Measurements from ENCODE around the gene GBX1. TPM values are rescaled to one million over a fixed set of nuclear protein-coding genes. Genes with fewer than 3 reads are reported as not detected.

The GBX1 gene
- total RNA-seq, 3 donors from 2014 or later, result not detected

DNA sequence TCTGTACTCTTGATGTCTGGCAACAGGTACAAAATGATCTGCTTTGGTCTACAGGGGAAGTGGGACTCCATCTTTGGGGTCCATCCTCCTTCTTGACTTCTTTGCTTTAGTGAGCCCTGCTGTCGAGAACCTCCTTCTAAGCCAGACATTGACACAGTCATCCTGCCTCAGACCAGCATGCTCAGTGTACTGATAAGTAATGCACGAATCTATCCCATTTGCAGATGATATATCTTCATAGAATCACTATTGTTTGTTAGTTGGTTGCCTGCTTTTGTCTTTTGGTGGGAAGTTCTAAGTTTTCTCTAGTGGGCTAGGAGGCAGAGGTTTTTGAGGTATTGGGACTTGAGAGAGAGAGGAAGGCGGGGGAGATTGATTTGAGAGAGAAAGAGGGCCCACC lies 33.9 kb upstream of the GBX1 start:
- TF ChIP-seq POLR2AphosphoS5 (IDR thresholded peaks at IDR 0.05) (no peak), POLR2A (IDR thresholded peaks at IDR 0.05) (no peak)
- TF ChIP-seq, protein P1, sequence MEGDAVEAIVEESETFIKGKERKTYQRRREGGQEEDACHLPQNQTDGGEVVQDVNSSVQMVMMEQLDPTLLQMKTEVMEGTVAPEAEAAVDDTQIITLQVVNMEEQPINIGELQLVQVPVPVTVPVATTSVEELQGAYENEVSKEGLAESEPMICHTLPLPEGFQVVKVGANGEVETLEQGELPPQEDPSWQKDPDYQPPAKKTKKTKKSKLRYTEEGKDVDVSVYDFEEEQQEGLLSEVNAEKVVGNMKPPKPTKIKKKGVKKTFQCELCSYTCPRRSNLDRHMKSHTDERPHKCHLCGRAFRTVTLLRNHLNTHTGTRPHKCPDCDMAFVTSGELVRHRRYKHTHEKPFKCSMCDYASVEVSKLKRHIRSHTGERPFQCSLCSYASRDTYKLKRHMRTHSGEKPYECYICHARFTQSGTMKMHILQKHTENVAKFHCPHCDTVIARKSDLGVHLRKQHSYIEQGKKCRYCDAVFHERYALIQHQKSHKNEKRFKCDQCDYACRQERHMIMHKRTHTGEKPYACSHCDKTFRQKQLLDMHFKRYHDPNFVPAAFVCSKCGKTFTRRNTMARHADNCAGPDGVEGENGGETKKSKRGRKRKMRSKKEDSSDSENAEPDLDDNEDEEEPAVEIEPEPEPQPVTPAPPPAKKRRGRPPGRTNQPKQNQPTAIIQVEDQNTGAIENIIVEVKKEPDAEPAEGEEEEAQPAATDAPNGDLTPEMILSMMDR (IDR thresholded peaks at IDR 0.05), result no peak
- Histone ChIP-seq H3K36me3 (no peaks in the 10 kb centered on the region), H3K9me3 (no peaks in the 10 kb centered on the region), H3K4me1 (no peaks in the 10 kb centered on the region), H3K4me3 (no peak overlapping the region), H3K27me3 (peaks cover 0 to 7% of the 10 kb centered on the region in 2 donors), H3K27ac (no peak overlapping the region)
- intact Hi-C loops (cut with DNase I; ENCODE audit: low total_unique reads), result no loop called here
- DNase-seq (ENCODE audit: low spot score in 2 of 2), result no peak

DNA sequence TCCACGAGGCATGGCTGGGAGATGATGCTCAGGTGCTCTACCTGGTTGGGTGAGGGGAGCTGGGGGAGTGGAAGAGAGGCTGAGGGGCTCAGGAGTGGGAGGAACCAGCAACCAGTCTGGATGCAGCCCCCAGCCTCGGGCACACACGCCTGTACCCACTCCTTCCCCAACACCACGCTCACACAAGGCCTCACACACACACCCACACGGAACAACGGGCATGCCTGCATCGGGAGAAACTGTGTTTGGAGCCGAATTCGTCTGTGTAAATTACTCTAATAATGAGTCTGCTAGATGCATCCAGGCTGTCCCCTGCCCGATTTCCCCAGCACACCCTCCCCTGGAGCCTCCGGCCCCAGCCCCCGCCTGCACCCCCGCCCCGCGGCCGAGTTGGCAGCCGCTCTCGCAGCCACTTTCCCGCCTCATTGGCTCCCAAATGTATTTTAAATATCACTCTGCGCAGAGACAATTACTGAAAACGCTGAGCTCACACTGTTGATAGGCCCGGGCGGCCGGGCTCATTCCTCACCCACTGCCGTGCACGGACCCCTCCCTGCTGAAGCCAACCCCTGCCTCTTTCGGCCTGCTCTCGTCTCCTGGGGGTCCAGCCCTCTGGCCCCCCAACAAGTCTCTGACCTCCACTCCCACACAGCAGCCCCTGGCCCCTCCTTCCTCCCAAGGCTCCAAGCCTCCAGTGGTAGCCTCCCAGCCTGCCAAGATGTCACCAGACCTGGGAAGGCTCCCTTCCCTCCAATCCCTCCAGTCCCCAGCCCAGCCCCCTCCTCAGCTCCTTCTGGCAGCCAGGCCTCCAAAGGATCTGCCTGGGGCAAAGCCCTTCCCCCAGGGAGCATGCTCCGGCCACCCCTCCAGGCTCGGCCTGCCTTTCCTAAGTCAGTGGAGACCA lies 31.7 kb upstream of the GBX1 start:
- peaks cover 0 to under 1% of the 10 kb centered on the region in 2 donors for H3K27me3 ChIP-seq
- no peak for DNase-seq (ENCODE audit: low spot score in 2 of 2)
- H3K9me3 ChIP-seq, result no peaks in the 10 kb centered on the region
- H3K36me3 ChIP-seq, result no peaks in the 10 kb centered on the region
- peak overlapping the region in 1 of 3 donors; percentile 25 for H3K4me3 ChIP-seq
- intact Hi-C loops (cut with DNase I; ENCODE audit: low total_unique reads), result no loop called here
- no peak overlapping the region for H3K27ac ChIP-seq
- TF ChIP-seq POLR2AphosphoS5 (IDR thresholded peaks at IDR 0.05) (no peak), POLR2A (IDR thresholded peaks at IDR 0.05) (no peak)
- TF ChIP-seq, protein P1 (IDR thresholded peaks at IDR 0.05), result no peak
- no peaks in the 10 kb centered on the region for H3K4me1 ChIP-seq

DNA sequence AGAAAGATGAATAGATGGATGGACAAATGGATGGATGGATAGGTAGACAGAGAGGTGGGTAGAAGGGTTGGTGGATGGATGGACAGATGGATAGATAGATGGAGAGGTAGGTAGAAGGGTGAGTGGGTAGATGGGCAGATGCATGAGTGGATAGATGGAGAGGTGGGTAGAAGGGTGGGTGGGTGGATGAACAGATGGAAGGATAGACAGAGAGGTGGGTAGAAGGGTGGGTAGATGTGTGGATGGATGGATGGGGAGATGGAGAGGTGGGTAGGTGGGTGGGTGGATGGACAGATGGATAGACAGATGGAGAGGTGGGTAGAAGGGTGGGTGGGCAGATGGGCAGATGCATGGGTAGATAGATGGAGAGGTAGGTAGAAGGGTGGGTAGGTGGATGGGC lies 30.4 kb upstream of the GBX1 start:
- intact Hi-C loops (cut with DNase I; ENCODE audit: low total_unique reads), result no loop called here
- TF ChIP-seq, protein P1 (IDR thresholded peaks at IDR 0.05), result no peak
- no peak for TF ChIP-seq POLR2AphosphoS5 (IDR thresholded peaks at IDR 0.05)
- no peak for TF ChIP-seq POLR2A (IDR thresholded peaks at IDR 0.05)
- no peaks in the 10 kb centered on the region for H3K27me3 ChIP-seq
- no peak for DNase-seq (ENCODE audit: low spot score in 2 of 2)
- no peak overlapping the region for H3K27ac ChIP-seq
- no peaks in the 10 kb centered on the region for H3K4me1 ChIP-seq
- H3K4me3 ChIP-seq, result no peak overlapping the region
- no peaks in the 10 kb centered on the region for H3K36me3 ChIP-seq
- H3K9me3 ChIP-seq, result no peaks in the 10 kb centered on the region

DNA sequence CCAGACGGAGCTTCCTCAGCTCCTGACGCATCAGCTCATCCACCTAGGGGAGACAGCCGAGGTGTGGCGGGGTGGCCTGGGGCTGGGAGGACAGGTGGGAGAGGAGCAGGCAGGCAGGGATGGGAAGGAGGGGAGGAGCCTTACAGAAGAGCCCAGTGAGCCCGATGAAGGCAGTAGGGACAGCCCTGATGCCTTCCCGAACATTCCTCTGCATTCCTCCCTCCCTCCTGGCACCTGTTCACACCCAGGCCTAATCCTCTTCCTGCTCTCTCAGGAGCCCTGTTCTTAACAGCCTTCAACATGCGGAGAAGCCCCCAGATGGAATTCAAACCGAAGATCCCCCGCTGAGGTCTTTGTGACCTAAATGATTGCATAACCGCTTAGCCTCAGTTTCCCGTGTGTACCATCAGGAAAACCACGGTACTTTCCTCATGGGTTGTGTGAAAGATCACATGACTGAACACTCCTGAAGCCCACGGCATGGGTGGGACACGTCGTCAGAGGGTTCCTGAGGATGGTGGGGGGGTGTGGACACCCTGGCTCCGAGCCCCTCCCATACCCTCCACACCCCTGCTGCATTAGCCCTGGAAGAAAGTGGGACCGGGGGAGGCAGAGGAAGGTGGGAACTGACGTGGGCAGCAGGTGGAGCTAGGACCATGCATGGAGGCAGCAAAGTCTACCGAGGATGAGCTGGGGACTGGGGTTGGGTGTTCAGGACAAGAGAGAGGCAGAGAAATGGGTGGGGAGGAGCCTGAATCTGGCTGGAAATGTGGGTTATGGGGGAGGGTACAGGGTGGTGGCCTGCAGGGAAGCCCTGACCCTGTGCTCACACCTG lies 28.3 kb upstream of the GBX1 start:
- no peak for DNase-seq (ENCODE audit: low spot score in 2 of 2)
- intact Hi-C loops (cut with DNase I; ENCODE audit: low total_unique reads), result no loop called here
- Histone ChIP-seq H3K9me3 (no peaks in the 10 kb centered on the region), H3K4me1 (no peaks in the 10 kb centered on the region), H3K36me3 (no peaks in the 10 kb centered on the region), H3K27ac (no peak overlapping the region), H3K4me3 (no peak overlapping the region), H3K27me3 (peaks cover 0 to 4% of the 10 kb centered on the region in 2 donors)
- no peak for TF ChIP-seq POLR2AphosphoS5 (IDR thresholded peaks at IDR 0.05)
- TF ChIP-seq, protein P1 (IDR thresholded peaks at IDR 0.05), result no peak
- TF ChIP-seq POLR2A (IDR thresholded peaks at IDR 0.05), result no peak

DNA sequence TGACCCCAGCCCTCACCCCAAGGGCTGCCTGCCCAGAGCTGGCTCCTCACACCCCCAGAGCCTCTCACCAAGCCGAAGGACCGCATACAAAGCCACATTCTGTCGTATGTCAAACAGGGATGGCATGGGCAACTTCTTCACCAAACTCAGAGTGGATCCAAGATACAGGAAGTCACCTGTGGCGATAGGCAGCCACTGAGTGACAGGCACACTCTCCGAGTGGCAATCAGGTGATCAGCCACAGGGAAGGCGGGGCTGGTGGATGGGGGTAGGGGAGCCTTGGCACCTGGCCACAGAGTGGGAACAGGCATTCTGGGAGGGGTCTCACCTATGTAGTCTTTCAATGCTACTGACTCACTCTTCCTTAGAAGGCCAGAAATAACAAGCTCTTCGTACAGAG lies 26.7 kb upstream of the GBX1 start:
- intact Hi-C loops (cut with DNase I; ENCODE audit: low total_unique reads), result no loop called here
- no peaks in the 10 kb centered on the region for H3K9me3 ChIP-seq
- H3K27ac ChIP-seq, result no peak overlapping the region
- TF ChIP-seq POLR2A (IDR thresholded peaks at IDR 0.05) (no peak), POLR2AphosphoS5 (IDR thresholded peaks at IDR 0.05) (no peak)
- TF ChIP-seq, protein P1 (IDR thresholded peaks at IDR 0.05), result no peak
- peaks cover 0 to 4% of the 10 kb centered on the region in 2 donors for H3K27me3 ChIP-seq
- H3K4me1 ChIP-seq, result no peaks in the 10 kb centered on the region
- H3K36me3 ChIP-seq, result no peaks in the 10 kb centered on the region
- no peak for DNase-seq (ENCODE audit: low spot score in 2 of 2)
- H3K4me3 ChIP-seq, result no peak overlapping the region

All from breast epithelium (tissue), 4 donors.